ENCODE measurements around the gene CST7.

Gene CST7

DNA sequence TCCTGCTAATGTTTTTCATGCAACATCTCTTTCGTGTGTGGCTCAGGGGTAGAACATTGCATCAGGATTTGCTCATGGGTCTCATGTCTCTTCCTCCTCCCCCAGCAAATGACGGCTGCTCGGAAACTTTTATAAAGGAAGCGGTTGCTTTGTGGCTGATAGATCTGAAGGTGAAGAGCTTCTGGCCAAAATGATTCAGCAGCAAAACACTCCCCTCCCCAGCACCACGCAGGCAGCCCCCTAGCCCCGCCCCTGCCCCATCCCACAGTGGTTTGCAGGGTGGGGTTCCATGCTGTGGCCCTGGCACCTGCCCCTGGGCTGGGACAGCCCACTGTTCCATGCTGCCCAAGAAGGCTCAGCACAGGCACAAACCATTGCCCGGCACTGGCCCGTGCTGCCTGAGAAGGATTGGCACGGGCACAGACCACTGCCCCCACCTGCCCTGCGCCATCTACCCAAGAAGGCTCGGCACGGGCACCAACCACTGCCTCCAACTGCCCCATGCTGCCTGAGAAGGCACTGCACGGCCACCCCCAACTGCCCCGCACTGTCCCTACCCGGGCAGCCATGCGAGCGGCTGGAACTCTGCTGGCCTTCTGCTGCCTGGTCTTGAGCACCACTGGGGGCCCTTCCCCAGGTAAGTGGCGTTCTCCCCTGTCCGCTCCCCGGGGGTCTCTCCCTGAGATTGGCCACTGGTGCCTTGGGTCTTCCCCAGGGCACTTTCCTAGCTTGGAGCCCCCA, at the start of gene CST7:
Gene CST7 (plus strand): TSS at position 331 of the 741 bp plus-strand sequence. CDS start 237 bp downstream, at position 568.
- no peak within 1 kb of the TSS for H3K27ac ChIP-seq
- H3K4me3 ChIP-seq (ENCODE audit: low read depth, low read length) = no peak within 1 kb of the TSS
- in situ Hi-C loops (cut with HindIII; ENCODE audit: low pct_ligation_motif_present, low sequenced_read_pairs) = no loop called here
- DNase-seq = no peak
- no peak for TF ChIP-seq CTCF (IDR thresholded peaks at IDR 0.05; ENCODE audit: low read depth, low read length, missing control alignments)
- no peaks in the 10 kb centered on the region for H3K27me3 ChIP-seq (replicated peaks)
- H3K36me3 ChIP-seq (replicated peaks) = no peaks in the 10 kb centered on the region

DNA sequence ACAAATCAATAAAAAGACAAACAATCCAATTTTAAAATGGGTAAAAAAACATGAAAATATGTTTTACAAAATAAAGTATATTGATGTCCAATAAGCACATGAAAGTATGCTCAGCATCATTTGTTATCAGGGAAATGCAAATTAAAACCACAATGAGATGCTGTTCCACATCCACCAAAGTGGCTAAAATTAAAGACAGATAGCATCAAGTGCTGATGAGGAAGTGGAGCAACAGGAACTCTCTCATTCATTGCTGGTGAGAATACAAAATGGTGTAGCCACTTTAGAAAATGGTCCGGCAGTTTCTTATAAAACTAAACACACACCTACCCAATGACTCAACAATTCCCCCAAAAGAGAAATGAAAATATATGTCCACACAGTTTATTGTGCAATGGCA, 42.3 kb upstream of the CST7 start:
- Histone ChIP-seq H3K27ac (no peak overlapping the region), H3K4me3 (ENCODE audit: low read depth, low read length) (no peak overlapping the region), H3K27me3 (replicated peaks) (no peaks in the 10 kb centered on the region), H3K36me3 (replicated peaks) (no peaks in the 10 kb centered on the region)
- in situ Hi-C loops (cut with HindIII; ENCODE audit: low pct_ligation_motif_present, low sequenced_read_pairs) = no loop called here
- no peak for DNase-seq
- TF ChIP-seq CTCF (IDR thresholded peaks at IDR 0.05; ENCODE audit: low read depth, low read length, missing control alignments) = no peak

- no peak for DNase-seq
- no peak for TF ChIP-seq CTCF (IDR thresholded peaks at IDR 0.05; ENCODE audit: low read depth, low read length, missing control alignments)
- Histone ChIP-seq H3K27me3 (replicated peaks) (no peaks in the 10 kb centered on the region), H3K27ac (no peak overlapping the region), H3K36me3 (replicated peaks) (no peaks in the 10 kb centered on the region), H3K4me3 (ENCODE audit: low read depth, low read length) (no peak overlapping the region)
- in situ Hi-C loops (cut with HindIII; ENCODE audit: low pct_ligation_motif_present, low sequenced_read_pairs) = no loop called here
Measured at GRCh38 chr20:24908642-24909041, 40.4 kb upstream of the CST7 start.

DNA sequence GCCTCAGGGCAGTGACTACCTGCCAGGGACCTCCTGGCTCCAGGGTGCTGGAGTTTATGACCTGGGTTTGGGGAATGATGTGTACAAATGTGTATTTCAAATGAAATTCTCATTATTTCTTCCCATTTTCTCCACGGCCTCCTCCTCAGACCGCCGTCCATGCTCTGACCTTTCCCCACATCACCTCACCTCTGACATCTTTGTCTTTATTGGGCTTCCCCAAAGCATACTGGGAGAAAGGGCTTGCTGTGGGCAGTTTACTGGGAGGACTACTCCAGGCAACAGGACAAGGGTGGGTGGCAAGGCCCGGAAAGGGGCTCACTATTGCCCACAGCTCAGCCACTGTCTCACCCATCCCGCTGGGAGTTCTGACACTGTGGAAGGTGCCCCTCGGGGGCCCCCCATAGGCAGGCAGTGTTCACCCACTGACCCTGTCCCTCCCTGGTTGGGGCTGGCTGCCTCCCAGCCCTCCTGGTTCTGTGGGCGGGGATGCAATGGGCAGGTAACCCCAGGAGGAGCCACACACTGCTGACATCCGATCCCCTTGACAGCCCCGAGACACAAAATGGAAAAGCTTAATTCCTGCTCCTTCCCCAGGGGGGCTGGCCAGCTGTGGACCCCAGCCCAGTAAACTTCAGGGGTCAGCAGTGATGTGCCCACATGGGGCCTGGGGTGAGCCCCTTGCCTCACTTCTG, 39.8 kb upstream of the CST7 start:
- H3K36me3 ChIP-seq (replicated peaks) = no peaks in the 10 kb centered on the region
- TF ChIP-seq CTCF (IDR thresholded peaks at IDR 0.05; ENCODE audit: low read depth, low read length, missing control alignments) = no peak
- no peak overlapping the region for H3K27ac ChIP-seq
- H3K27me3 ChIP-seq (replicated peaks) = no peaks in the 10 kb centered on the region
- no peak for DNase-seq
- in situ Hi-C loops (cut with HindIII; ENCODE audit: low pct_ligation_motif_present, low sequenced_read_pairs) = no loop called here
- no peak overlapping the region for H3K4me3 ChIP-seq (ENCODE audit: low read depth, low read length)

DNA sequence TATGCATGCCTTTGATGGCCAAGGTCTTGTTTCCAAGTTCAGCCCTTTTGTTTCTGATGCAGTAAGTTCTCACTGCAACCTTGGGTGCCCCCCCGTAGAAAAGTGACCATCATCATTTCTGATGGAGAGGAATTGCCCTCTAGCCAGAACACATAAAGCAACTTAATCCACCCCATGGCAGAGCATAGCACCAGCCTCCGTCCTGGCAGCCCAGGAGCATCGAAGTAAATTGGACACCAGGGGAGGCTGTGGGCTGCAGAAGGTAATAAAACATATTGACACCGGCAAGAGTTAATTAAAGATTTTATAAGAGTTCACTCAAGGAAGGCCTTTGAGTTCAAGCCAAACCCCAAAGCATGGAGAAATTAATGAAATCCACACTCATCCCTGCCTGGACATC, 39.2 kb upstream of the CST7 start:
- TF ChIP-seq CTCF (IDR thresholded peaks at IDR 0.05; ENCODE audit: low read depth, low read length, missing control alignments) = no peak
- Histone ChIP-seq H3K27ac (no peak overlapping the region), H3K27me3 (replicated peaks) (no peaks in the 10 kb centered on the region), H3K36me3 (replicated peaks) (no peaks in the 10 kb centered on the region), H3K4me3 (ENCODE audit: low read depth, low read length) (no peak overlapping the region)
- in situ Hi-C loops (cut with HindIII; ENCODE audit: low pct_ligation_motif_present, low sequenced_read_pairs) = no loop called here
- DNase-seq = no peak

Measured in brain microvascular endothelial cell (primary cell).